GM23248 (cell line): ENCODE results near the gene SKAP1. TPM values are rescaled to one million over a fixed set of nuclear protein-coding genes. Genes with fewer than 3 reads are reported as not detected.

Source experiments
- DNase-seq: peaks from one replicate; pipeline ENCODE4 v3.0.0-alpha.2; 2015
- H2AFZ ChIP-seq: fragments of 200-600 bp; sonication (generic); 2 replicates; pipeline ENCODE4 v1.6.1; 2016; ENCODE audit warnings: antibody characterized with exemption
- H3F3A ChIP-seq: fragments of 200-600 bp; sonication (generic); 2 replicates; pipeline ENCODE4 v1.6.1; 2016; ENCODE audit warnings: mild to moderate bottlenecking, antibody characterized with exemption, mixed run types; ENCODE audit not compliant: insufficient read depth
- H3K27ac ChIP-seq: fragments of 200-600 bp; sonication (generic); 2 replicates; pipeline ENCODE4 v1.5.1; 2016; ENCODE audit warnings: mild to moderate bottlenecking
- H3K27me3 ChIP-seq: fragments of 200-600 bp; sonication (generic); replicated peaks from 2 replicates; pipeline ENCODE4 v1.6.1; 2016; ENCODE audit warnings: mild to moderate bottlenecking; ENCODE audit not compliant: insufficient read depth
- H3K36me3 ChIP-seq: fragments of 200-600 bp; sonication (generic); 2 replicates; pipeline ENCODE4 v1.6.1; 2016; ENCODE audit warnings: low read depth, mild to moderate bottlenecking
- H3K4me1 ChIP-seq: fragments of 200-600 bp; sonication (generic); 2 replicates; pipeline ENCODE4 v1.6.1; 2016; ENCODE audit warnings: mild to moderate bottlenecking; ENCODE audit not compliant: insufficient read depth
- H3K4me2 ChIP-seq: fragments of 200-600 bp; sonication (generic); one replicate; pipeline ENCODE4 v1.6.1; 2016; ENCODE audit warnings: mild to moderate bottlenecking; ENCODE audit not compliant: unreplicated experiment
- H3K4me3 ChIP-seq: fragments of 200-600 bp; sonication (generic); 2 replicates; pipeline ENCODE4 v1.5.1; 2016; ENCODE audit warnings: mild to moderate bottlenecking
- H3K79me2 ChIP-seq: fragments of 200-600 bp; sonication (generic); 2 replicates; pipeline ENCODE4 v1.6.1; 2016; ENCODE audit warnings: mild to moderate bottlenecking; ENCODE audit not compliant: insufficient read depth
- H3K9ac ChIP-seq: fragments of 200-600 bp; sonication (generic); 2 replicates; pipeline ENCODE4 v1.6.1; 2016; ENCODE audit warnings: mild to moderate bottlenecking
- H3K9me2 ChIP-seq: fragments of 200-600 bp; sonication (generic); 2 replicates; pipeline ENCODE4 v1.6.1; 2016; ENCODE audit warnings: mixed run types, mild to moderate bottlenecking, moderate library complexity; ENCODE audit not compliant: insufficient read depth
- H3K9me3 ChIP-seq: fragments of 200-600 bp; sonication (generic); one replicate; pipeline ENCODE4 v1.6.1; 2017; ENCODE audit warnings: low read depth
- H4K20me1 ChIP-seq: fragments of 200-600 bp; sonication (generic); 2 replicates; pipeline ENCODE4 v1.6.0; 2016; ENCODE audit not compliant: insufficient read depth
- EZH2 ChIP-seq: fragments of 200-600 bp; sonication (generic); IDR thresholded peaks from 2 replicates; pipeline ENCODE4 v1.6.1; 2018; ENCODE audit warnings: antibody characterized with exemption, mild to moderate bottlenecking; ENCODE audit not compliant: insufficient read depth, poor library complexity, severe bottlenecking
- EZH2phosphoT487 ChIP-seq: fragments of 200-600 bp; sonication (generic); IDR thresholded peaks from 2 replicates; pipeline ENCODE4 v1.6.1; 2018; ENCODE audit warnings: antibody characterized with exemption, moderate library complexity, mild to moderate bottlenecking, low read depth; ENCODE audit not compliant: insufficient read depth
- WGBS, 2 experiments: methylation state at CpG; one replicate each; pipeline ENCODE4 v1.1.6; 2015 to 2017; ENCODE audit warnings: low lambda C conversion rate in 2 of 2, low coverage in 1 of 2; ENCODE audit errors: missing lambda C conversion rate in 2 of 2; 5-methylcytosine and 5-hydroxymethylcytosine counted together
- in situ Hi-C: fragments of 300-500 bp; cut with MboI; formaldehyde crosslinking; loops from 2 replicates; pipeline ENCODE4 v1.15.0; 2020
- polyA plus RNA-seq: library from polyadenylated mRNA; unstranded; fragments of >200 nt; fragmentation: Nextera tagmentation; extraction: Ambion mirVana; gene quantifications from 2 replicates; pipeline ENCODE4 v1.2.1, GENCODE V29; 2016
- total RNA-seq: library from RNA; depleted of rRNA; stranded (reverse); fragments of >200 nt; shearing (Covaris generic); gene quantifications from 2 replicates; pipeline ENCODE4 v1.2.3, GENCODE V29; 2014

Gene SKAP1
- total and polyA plus RNA-seq, 2 experiments from 2014 or later, result not detected

- no peak overlapping the region for H2AFZ ChIP-seq
- no peak for DNase-seq
- TF ChIP-seq EZH2phosphoT487 (no peak), EZH2 (no peak)
- no peaks in the 10 kb centered on the region for H3K9me2 ChIP-seq
- 13 to 15% methylated on average over 5 to 6 of the region's 6 CpGs for WGBS, 2 experiments
- H3K4me3 ChIP-seq, result no peak overlapping the region
- no peak overlapping the region for H3K9ac ChIP-seq
- no peak overlapping the region for H3K4me2 ChIP-seq
- no peaks in the 10 kb centered on the region for H3F3A ChIP-seq
- no peaks in the 10 kb centered on the region for H4K20me1 ChIP-seq
- no peaks in the 10 kb centered on the region for H3K36me3 ChIP-seq
- H3K4me1 ChIP-seq, result no peaks in the 10 kb centered on the region
- H3K27ac ChIP-seq, result no peak overlapping the region
- in situ Hi-C loops, result no loop called here
- H3K9me3 ChIP-seq, result no peaks in the 10 kb centered on the region
- no peaks in the 10 kb centered on the region for H3K79me2 ChIP-seq
- peaks cover 30% of the 10 kb centered on the region; the same call in 1 of the 2 replicates for H3K27me3 ChIP-seq
These were observed 204.1 kb downstream of the SKAP1 start for GRCh38 chr17:48225725-48226567.

- TF ChIP-seq EZH2, result no peak
- no peak for TF ChIP-seq EZH2phosphoT487
- no peak for DNase-seq
- Histone ChIP-seq H3K9me2 (no peaks in the 10 kb centered on the region), H3K27me3 (peaks cover 30% of the 10 kb centered on the region; the same call in 1 of the 2 replicates), H4K20me1 (no peaks in the 10 kb centered on the region), H3K79me2 (no peaks in the 10 kb centered on the region), H3K4me3 (no peak overlapping the region), H3K9me3 (no peaks in the 10 kb centered on the region), H2AFZ (no peak overlapping the region), H3K27ac (no peak overlapping the region), H3K4me2 (no peak overlapping the region), H3F3A (no peaks in the 10 kb centered on the region), H3K9ac (no peak overlapping the region), H3K36me3 (no peaks in the 10 kb centered on the region), H3K4me1 (no peaks in the 10 kb centered on the region)
- in situ Hi-C loops, result no loop called here
These were observed 206.1 kb downstream of the SKAP1 start for GRCh38 chr17:48223945-48224344.

GRCh38 chr17:48219617-48220016 is 210.4 kb downstream of the SKAP1 start:
- no peak overlapping the region for H3K9ac ChIP-seq
- H2AFZ ChIP-seq, result no peak overlapping the region
- no peaks in the 10 kb centered on the region for H3K36me3 ChIP-seq
- no peak for DNase-seq
- WGBS, 2 experiments, result 17 to 19% methylated on average over 1 of the region's 1 CpG
- no peaks in the 10 kb centered on the region for H3K79me2 ChIP-seq
- H3K4me3 ChIP-seq, result no peak overlapping the region
- in situ Hi-C loops, result no loop called here
- no peaks in the 10 kb centered on the region for H4K20me1 ChIP-seq
- H3K27me3 ChIP-seq, result 0 out of 2 replicates have a peak, but pooled peaks cover 5% of the 10 kb centered on the region
- no peak overlapping the region for H3K27ac ChIP-seq
- no peaks in the 10 kb centered on the region for H3K9me3 ChIP-seq
- H3K9me2 ChIP-seq, result no peaks in the 10 kb centered on the region
- TF ChIP-seq EZH2 (no peak), EZH2phosphoT487 (no peak)
- H3K4me1 ChIP-seq, result no peaks in the 10 kb centered on the region
- no peak overlapping the region for H3K4me2 ChIP-seq
- H3F3A ChIP-seq, result no peaks in the 10 kb centered on the region

GRCh38 chr17:48215583-48216139 is 214.4 kb downstream of the SKAP1 start:
- H3K9me3 ChIP-seq, result no peaks in the 10 kb centered on the region
- peak; percentile 66 for DNase-seq
- H3K4me2 ChIP-seq, result no peak overlapping the region
- no peaks in the 10 kb centered on the region for H3K9me2 ChIP-seq
- H2AFZ ChIP-seq, result no peak overlapping the region
- H3K4me3 ChIP-seq, result no peak overlapping the region
- no peaks in the 10 kb centered on the region for H3F3A ChIP-seq
- no peaks in the 10 kb centered on the region for H4K20me1 ChIP-seq
- no peak for TF ChIP-seq EZH2
- TF ChIP-seq EZH2phosphoT487, result no peak
- H3K9ac ChIP-seq, result no peak overlapping the region
- H3K27me3 ChIP-seq, result peaks cover 18% of the 10 kb centered on the region; the same call in 1 of the 2 replicates
- no peak overlapping the region for H3K27ac ChIP-seq
- WGBS, 2 experiments, result 4 to 13% methylated on average over 1 of the region's 1 CpG
- in situ Hi-C loops, result no loop called here
- H3K79me2 ChIP-seq, result no peaks in the 10 kb centered on the region
- no peaks in the 10 kb centered on the region for H3K4me1 ChIP-seq
- no peaks in the 10 kb centered on the region for H3K36me3 ChIP-seq
